B cell (primary cell): ENCODE measurements around the gene POLR3K.

ENCODE experiments used
- EZH2 ChIP-seq: IDR thresholded peaks from 2 replicates; pipeline ENCODE4 v1.6.1; 2012; ENCODE audit warnings: borderline replicate concordance, low read depth, mild to moderate bottlenecking, moderate library complexity, low read length; ENCODE audit not compliant: insufficient read depth, poor library complexity, severe bottlenecking
- TF ChIP-seq, protein P1 (sequence below): fragments of 200-600 bp; IDR thresholded peaks from one replicate; pipeline ENCODE4 v1.8.0; 2022; ENCODE audit warnings: antibody characterized with exemption, mild to moderate bottlenecking

DNA sequence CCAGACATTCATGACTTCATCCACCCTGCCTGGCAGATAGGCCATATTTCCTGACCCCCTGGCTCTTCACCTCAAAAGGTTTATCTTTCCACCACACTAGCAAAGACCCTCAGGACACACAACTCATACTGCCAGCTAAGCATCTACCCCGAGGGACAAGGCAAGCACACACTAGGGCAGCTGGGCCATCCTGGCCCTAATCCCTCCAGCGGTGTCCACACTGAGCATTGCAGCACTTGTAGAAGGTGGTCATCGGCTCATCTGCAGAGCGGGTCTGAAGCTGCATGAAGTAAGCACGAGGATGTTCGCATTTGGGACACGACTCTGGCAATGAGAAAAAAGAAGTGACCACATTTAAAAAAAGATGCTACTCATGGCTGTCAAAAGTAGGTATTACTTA, 6.2 kb downstream of the POLR3K start:
- TF ChIP-seq, protein P1, sequence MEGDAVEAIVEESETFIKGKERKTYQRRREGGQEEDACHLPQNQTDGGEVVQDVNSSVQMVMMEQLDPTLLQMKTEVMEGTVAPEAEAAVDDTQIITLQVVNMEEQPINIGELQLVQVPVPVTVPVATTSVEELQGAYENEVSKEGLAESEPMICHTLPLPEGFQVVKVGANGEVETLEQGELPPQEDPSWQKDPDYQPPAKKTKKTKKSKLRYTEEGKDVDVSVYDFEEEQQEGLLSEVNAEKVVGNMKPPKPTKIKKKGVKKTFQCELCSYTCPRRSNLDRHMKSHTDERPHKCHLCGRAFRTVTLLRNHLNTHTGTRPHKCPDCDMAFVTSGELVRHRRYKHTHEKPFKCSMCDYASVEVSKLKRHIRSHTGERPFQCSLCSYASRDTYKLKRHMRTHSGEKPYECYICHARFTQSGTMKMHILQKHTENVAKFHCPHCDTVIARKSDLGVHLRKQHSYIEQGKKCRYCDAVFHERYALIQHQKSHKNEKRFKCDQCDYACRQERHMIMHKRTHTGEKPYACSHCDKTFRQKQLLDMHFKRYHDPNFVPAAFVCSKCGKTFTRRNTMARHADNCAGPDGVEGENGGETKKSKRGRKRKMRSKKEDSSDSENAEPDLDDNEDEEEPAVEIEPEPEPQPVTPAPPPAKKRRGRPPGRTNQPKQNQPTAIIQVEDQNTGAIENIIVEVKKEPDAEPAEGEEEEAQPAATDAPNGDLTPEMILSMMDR: no peak
- TF ChIP-seq EZH2: no peak
